Uterus (tissue), 4 donors: Measurements from ENCODE around the gene LGALS7B. TPM values are rescaled to one million over a fixed set of nuclear protein-coding genes. Genes with fewer than 3 reads are reported as not detected.
A peak's percentile ranks its signal among the peaks of the same experiment; 100 is the strongest.
"Not testable (repeated sequence)": the region's sequence is repeated elsewhere in the genome, so short reads cannot be mapped to it uniquely, and the experiment has no call there.

Experiments used
- DNase-seq, 2 donors: peaks; one replicate each; pipeline ENCODE4 v3.0.0-alpha.2; 2019 to 2020
- H3K27ac ChIP-seq, 2 donors: fragments of 200-600 bp; sonication (generic); 1 replicate in 1 of 2; 2 replicates in 1 of 2; pipeline ENCODE4 v1.5.1; 2016 to 2018
- H3K27me3 ChIP-seq, 2 donors: fragments of 200-600 bp; sonication (generic); one replicate each; pipeline ENCODE4 v1.5.1; 2018 to 2019; ENCODE audit warnings: control low read depth in 1 of 2
- H3K36me3 ChIP-seq, 2 donors: fragments of 200-600 bp; sonication (generic); one replicate each; pipeline ENCODE4 v1.5.1; 2019; ENCODE audit warnings: control low read depth in 1 of 2
- H3K4me1 ChIP-seq, 2 donors: fragments of 200-600 bp; sonication (generic); one replicate each; pipeline ENCODE4 v1.5.1; 2018 to 2019; ENCODE audit warnings: control low read depth in 1 of 2
- H3K4me3 ChIP-seq, 2 donors: fragments of 200-600 bp; sonication (generic); 1 replicate in 1 of 2; 2 replicates in 1 of 2; pipeline ENCODE4 v1.5.1; 2018 to 2019; ENCODE audit warnings: mild to moderate bottlenecking in 1 of 2
- H3K9me3 ChIP-seq, 2 donors: fragments of 200-600 bp; sonication (generic); one replicate each; pipeline ENCODE4 v1.5.1; 2019; ENCODE audit warnings: control low read depth in 1 of 2
- POLR2A ChIP-seq, 2 donors: fragments of 450-650 bp; IDR thresholded peaks; one replicate each; pipeline ENCODE4 v1.6.1; 2016; ENCODE audit warnings: antibody characterized with exemption in 2 of 2, mild to moderate bottlenecking in 1 of 2, moderate library complexity in 1 of 2
- intact Hi-C: fragments of 100-400 bp; cut with DNase I; formaldehyde crosslinking; loops from one replicate; pipeline ENCODE4 v1.15.1; 2023; ENCODE audit warnings: low total_unique reads
- total RNA-seq, 4 donors: library from RNA; depleted of rRNA in 3 of 4; stranded (reverse); fragments of >200 nt in 3 of 4; gene quantifications; one replicate each; pipeline versions ENCODE4 v1.1.0 to v1.2.4, GENCODE V29; 2014 to 2023
- TF ChIP-seq, protein P1 (sequence below), 4 experiments: fragments of 200-600 bp in 2 of 4; fragments of 450-650 bp in 2 of 4; sonication (generic) in 2 of 4; IDR thresholded peaks; one replicate each; pipeline ENCODE4 v1.5.1; 2016 to 2019; ENCODE audit warnings: antibody characterized with exemption in 4 of 4, mild to moderate bottlenecking in 2 of 4, moderate library complexity in 1 of 4
- donor health status: DM: yes; HTN: yes; CAD: no.

LGALS7B gene
- total RNA-seq, 4 donors from 2014 or later, result 1.1 to 6.2 TPM; not detected in 2

DNA sequence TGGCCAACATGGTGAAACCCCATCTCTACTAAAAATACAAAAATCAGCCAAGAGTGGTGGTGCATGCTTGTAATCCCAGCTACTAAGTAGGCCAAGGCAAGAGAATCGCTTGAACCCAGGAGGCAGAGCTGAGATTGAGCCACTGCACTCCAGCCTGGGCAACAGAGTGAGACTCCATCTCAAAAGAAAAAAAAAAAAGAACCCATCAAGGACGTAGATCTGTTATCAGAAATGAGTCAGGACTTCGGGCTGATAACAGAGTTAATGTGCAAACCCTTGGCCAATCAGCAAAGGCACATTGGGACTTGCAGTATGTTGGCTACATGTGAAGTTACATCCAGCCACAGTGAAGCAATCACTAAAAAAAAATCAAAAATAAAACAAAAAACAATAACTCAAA is 4.8 kb upstream of the LGALS7B start:
- intact Hi-C loops, result no loop called here
- Histone ChIP-seq H3K36me3 (no peaks in the 10 kb centered on the region), H3K9me3 (no peaks in the 10 kb centered on the region), H3K4me3 (no peak overlapping the region), H3K27ac (no peak overlapping the region), H3K4me1 (no peaks in the 10 kb centered on the region), H3K27me3 (no peaks in the 10 kb centered on the region)
- no peak for DNase-seq
- TF ChIP-seq, protein P1, sequence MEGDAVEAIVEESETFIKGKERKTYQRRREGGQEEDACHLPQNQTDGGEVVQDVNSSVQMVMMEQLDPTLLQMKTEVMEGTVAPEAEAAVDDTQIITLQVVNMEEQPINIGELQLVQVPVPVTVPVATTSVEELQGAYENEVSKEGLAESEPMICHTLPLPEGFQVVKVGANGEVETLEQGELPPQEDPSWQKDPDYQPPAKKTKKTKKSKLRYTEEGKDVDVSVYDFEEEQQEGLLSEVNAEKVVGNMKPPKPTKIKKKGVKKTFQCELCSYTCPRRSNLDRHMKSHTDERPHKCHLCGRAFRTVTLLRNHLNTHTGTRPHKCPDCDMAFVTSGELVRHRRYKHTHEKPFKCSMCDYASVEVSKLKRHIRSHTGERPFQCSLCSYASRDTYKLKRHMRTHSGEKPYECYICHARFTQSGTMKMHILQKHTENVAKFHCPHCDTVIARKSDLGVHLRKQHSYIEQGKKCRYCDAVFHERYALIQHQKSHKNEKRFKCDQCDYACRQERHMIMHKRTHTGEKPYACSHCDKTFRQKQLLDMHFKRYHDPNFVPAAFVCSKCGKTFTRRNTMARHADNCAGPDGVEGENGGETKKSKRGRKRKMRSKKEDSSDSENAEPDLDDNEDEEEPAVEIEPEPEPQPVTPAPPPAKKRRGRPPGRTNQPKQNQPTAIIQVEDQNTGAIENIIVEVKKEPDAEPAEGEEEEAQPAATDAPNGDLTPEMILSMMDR (IDR thresholded peaks at IDR 0.05), result no peak
- no peak for TF ChIP-seq POLR2A (IDR thresholded peaks at IDR 0.05)

DNA sequence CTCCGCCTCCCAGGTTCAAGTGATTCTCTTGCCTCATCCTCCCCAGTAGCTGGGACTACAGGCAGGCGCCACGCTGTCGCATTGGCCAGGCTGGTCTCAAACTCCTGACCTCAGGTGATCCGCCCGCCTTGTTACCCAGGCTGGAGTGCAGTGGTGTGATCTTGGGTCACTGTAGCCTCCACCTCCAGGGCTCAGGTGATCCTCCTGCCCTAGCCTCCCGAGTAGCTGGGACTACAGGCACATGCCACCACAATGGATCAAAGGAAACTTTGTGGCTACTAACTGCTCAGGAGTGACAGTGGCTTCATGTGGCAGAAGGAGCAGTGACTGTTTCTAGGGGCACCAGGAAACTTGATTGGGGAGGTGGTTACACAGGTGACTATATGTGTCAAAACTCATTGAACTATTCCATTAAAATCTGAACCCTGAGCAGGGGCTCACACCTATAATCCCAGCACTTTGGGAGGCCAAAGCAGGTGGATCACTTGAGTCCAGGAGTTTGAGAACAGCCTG is 3.8 kb upstream of the LGALS7B start:
- Histone ChIP-seq H3K4me3 (no peak overlapping the region), H3K27me3 (no peaks in the 10 kb centered on the region), H3K9me3 (no peaks in the 10 kb centered on the region), H3K27ac (no peak overlapping the region), H3K4me1 (no peaks in the 10 kb centered on the region), H3K36me3 (no peaks in the 10 kb centered on the region)
- intact Hi-C loops, result no loop called here
- TF ChIP-seq POLR2A (IDR thresholded peaks at IDR 0.05), result no peak
- TF ChIP-seq, protein P1 (IDR thresholded peaks at IDR 0.05), result no peak
- DNase-seq, result no peak

DNA sequence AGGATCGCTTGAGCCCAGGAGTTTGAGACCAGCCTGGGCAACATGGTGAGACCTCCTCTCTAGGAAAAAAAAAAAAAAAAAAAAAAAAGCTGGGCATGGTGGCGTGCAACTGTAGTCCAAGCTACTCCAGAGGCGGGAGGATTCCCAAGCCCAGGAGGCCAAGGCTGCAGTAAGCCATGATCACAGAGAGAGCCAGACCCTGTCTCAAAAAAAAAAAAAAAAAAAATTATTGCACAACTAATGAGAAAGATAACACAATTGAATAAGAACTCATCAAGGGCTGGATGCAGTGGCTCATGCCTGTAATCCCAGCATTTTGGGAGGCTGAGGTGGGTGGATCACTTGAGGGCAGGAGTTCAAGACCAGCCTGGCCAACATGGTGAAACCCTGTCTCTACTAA is 2.9 kb upstream of the LGALS7B start:
- H3K27me3 ChIP-seq, H3K36me3 ChIP-seq, H3K4me1 ChIP-seq, H3K27ac ChIP-seq, DNase-seq, H3K4me3 ChIP-seq, H3K9me3 ChIP-seq, intact Hi-C loops: not testable (repeated sequence)

DNA sequence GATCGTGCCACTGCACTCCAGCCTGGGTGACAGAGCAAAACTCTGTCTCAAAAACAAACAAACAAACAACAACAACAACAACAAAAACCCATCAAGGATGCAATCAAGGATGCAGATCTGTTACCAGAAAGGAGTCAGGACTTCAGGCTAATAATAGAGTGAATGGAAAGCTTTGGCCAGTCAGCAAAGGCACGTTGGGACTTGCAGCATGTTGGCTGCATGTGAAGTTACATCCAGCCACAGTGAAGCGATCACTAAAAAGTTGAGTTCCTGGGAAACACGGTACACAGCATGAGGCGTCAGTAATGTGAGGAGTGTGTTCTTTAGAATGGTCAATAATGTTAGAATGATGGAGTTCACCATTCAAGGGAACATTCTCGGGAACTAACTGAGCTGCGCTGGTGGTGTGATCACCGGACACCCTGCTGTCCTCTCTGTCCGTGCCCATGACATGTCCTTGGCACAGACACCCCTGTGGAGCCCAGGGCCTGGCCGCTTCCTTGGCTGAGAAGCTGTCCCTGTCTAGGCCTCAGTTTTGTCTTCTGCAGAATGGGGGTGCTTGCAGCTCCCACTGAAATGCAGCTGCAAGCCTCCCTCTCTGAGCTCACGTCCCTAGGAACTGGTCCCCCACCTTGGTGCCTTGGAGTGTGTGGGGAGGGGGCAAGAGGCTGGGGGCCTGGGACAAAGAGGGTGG is 2.3 kb upstream of the LGALS7B start:
- intact Hi-C loops, result no loop called here
- H3K4me1 ChIP-seq, result no peaks in the 10 kb centered on the region

DNA sequence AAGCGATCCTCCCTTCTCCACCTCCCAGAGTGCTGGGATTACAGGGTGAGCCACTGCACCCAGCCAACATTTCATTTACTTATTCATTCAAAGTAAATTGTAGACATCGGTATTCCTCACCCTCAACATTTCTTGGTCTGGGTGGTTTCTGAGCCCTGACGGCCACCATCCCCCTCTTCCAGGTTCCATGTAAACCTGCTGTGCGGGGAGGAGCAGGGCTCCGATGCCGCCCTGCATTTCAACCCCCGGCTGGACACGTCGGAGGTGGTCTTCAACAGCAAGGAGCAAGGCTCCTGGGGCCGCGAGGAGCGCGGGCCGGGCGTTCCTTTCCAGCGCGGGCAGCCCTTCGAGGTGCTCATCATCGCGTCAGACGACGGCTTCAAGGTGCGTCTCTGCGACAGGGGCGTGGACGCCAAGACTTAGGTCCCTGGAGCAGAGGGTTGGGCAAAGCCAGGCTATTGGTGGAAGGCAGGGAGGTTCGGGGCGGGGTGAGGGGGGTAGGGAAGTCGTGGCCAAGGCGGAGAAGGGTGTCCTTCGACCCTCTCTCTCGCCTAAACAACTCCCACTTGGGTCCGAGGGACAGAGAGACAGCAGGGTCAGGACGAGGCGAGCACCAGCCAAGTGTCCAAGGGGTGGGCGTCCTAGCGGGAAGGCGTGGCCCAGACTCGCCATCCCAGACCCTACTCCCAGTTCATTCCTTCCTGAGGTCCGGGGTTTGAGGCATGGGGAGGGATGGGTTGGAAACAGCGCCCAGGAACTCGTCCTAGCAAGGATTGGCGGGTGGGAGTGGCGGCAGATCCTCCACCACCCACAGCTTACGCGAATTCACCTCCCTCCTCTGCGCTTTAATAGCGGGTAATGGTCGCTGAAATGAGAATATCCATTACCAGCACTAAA is 1.8 kb downstream of the LGALS7B start:
- H3K27me3 ChIP-seq, intact Hi-C loops, DNase-seq, H3K9me3 ChIP-seq, H3K36me3 ChIP-seq, H3K4me1 ChIP-seq, H3K27ac ChIP-seq: not testable (repeated sequence)
- H3K4me3 ChIP-seq, result peak overlapping the region in 1 of 2 donors; percentile 30

More for the DNA sequence above, 2.3 kb upstream of the LGALS7B start:
- Histone ChIP-seq H3K9me3 (no peaks in the 10 kb centered on the region), H3K36me3 (no peaks in the 10 kb centered on the region), H3K4me3 (no peak overlapping the region), H3K27ac (no peak overlapping the region), H3K27me3 (no peaks in the 10 kb centered on the region)
- no peak for DNase-seq
- TF ChIP-seq, protein P1 (IDR thresholded peaks at IDR 0.05), result no peak
- no peak for TF ChIP-seq POLR2A (IDR thresholded peaks at IDR 0.05)

DNA sequence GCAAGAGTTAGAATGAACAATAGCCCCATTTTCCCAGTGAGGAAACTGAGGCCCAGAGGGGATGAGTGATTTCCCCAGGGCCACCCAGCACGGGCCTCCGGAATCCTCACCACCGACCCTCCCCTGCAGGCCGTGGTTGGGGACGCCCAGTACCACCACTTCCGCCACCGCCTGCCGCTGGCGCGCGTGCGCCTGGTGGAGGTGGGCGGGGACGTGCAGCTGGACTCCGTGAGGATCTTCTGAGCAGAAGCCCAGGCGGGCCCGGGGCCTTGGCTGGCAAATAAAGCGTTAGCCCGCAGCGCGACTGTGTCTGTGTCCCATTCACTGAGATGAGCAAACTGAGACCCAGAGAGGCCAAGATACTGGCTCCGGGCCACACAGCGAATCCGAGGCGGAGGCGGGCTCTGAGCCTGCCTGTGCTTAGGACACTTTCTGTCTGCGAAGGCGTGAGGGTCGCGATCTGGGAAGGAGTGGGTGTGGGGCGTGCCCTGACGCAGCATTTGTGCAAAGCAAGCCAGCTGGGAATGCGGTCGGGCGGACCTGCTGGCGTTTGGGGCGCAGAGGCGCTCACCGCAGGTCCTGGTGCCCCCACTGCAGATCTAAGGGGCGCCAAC is 2.6 kb downstream of the LGALS7B start:
- H3K36me3 ChIP-seq, DNase-seq, H3K27me3 ChIP-seq, intact Hi-C loops, H3K27ac ChIP-seq, H3K4me1 ChIP-seq, H3K9me3 ChIP-seq: not testable (repeated sequence)
- H3K4me3 ChIP-seq, result peak overlapping the region in 1 of 2 donors; percentile 30
